ENCODE data around the gene NRCAM. TPM values are rescaled to one million over a fixed set of nuclear protein-coding genes. Genes with fewer than 3 reads are reported as not detected.

The NRCAM gene
- total and polyA plus RNA-seq, 4 donors = 0.17 to 3.2 (median 0.64) TPM

DNA sequence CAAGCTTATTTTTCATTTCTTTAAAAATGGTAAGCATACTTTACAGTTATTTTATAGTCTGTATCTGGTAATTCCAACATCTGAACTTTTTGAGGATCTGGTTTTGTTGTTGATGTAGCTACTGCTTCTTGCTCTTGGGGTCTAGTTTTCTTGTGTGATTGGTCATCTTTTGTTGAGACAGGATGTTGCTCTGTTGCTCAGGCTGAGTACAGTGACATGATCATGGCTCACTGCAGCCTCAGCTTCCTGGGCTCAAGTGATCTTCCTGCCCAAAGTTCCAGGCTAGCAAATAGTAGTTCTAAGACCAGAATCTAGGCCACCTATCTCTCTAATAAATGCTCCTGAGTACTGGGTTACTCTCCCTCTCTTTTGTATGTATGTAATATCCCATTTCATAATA lies 75.7 kb downstream of the NRCAM start:
- no peak for DNase-seq (ENCODE audit: low spot score)
- Histone ChIP-seq H3K9me3 (ENCODE audit: control insufficient read depth in 4 of 4, low read length in 3 of 4) (no peaks in the 10 kb centered on the region), H3K4me1 (ENCODE audit: control insufficient read depth in 4 of 4, insufficient read depth in 4 of 4, low read length in 3 of 4) (no peaks in the 10 kb centered on the region), H3K4me3 (ENCODE audit: low read depth in 1 of 3, low read length in 3 of 3) (no peak overlapping the region), H3K27me3 (ENCODE audit: control insufficient read depth in 4 of 4, insufficient read depth in 4 of 4, low read length in 3 of 4) (no peaks in the 10 kb centered on the region), H3K27ac (ENCODE audit: low read depth in 1 of 2, low read length in 2 of 2) (no peak overlapping the region), H3K9ac (ENCODE audit: low read depth in 1 of 2, low read length in 2 of 2) (no peak overlapping the region), H3K36me3 (ENCODE audit: control insufficient read depth in 4 of 4, insufficient read depth in 3 of 4, low read depth in 1 of 4, low read length in 3 of 4) (no peaks in the 10 kb centered on the region)
- TF ChIP-seq, protein P1, sequence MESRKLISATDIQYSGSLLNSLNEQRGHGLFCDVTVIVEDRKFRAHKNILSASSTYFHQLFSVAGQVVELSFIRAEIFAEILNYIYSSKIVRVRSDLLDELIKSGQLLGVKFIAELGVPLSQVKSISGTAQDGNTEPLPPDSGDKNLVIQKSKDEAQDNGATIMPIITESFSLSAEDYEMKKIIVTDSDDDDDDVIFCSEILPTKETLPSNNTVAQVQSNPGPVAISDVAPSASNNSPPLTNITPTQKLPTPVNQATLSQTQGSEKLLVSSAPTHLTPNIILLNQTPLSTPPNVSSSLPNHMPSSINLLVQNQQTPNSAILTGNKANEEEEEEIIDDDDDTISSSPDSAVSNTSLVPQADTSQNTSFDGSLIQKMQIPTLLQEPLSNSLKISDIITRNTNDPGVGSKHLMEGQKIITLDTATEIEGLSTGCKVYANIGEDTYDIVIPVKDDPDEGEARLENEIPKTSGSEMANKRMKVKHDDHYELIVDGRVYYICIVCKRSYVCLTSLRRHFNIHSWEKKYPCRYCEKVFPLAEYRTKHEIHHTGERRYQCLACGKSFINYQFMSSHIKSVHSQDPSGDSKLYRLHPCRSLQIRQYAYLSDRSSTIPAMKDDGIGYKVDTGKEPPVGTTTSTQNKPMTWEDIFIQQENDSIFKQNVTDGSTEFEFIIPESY (IDR thresholded peaks at IDR 0.05) = no peak
- TF ChIP-seq RAD21 (IDR thresholded peaks at IDR 0.05) (no peak), RXRA (IDR thresholded peaks at IDR 0.05) (no peak), YY1 (IDR thresholded peaks at IDR 0.05) (no peak), NR2F2 (IDR thresholded peaks at IDR 0.05) (no peak), FOXA2 (IDR thresholded peaks at IDR 0.05) (no peak), TAF1 (conservative IDR thresholded peaks at IDR 0.05) (no peak), HNF4A (conservative IDR thresholded peaks at IDR 0.05) (no peak), GABPA (IDR thresholded peaks at IDR 0.05 in 1 of 2, conservative IDR thresholded peaks at IDR 0.05 in 1 of 2) (no peak), EGR1 (IDR thresholded peaks at IDR 0.05; ENCODE audit: low read depth in 2 of 2) (no peak), FOXA1 (IDR thresholded peaks at IDR 0.05) (no peak), HNF4G (IDR thresholded peaks at IDR 0.05) (no peak), SP1 (IDR thresholded peaks at IDR 0.05) (no peak)
- TF ChIP-seq, protein P2, sequence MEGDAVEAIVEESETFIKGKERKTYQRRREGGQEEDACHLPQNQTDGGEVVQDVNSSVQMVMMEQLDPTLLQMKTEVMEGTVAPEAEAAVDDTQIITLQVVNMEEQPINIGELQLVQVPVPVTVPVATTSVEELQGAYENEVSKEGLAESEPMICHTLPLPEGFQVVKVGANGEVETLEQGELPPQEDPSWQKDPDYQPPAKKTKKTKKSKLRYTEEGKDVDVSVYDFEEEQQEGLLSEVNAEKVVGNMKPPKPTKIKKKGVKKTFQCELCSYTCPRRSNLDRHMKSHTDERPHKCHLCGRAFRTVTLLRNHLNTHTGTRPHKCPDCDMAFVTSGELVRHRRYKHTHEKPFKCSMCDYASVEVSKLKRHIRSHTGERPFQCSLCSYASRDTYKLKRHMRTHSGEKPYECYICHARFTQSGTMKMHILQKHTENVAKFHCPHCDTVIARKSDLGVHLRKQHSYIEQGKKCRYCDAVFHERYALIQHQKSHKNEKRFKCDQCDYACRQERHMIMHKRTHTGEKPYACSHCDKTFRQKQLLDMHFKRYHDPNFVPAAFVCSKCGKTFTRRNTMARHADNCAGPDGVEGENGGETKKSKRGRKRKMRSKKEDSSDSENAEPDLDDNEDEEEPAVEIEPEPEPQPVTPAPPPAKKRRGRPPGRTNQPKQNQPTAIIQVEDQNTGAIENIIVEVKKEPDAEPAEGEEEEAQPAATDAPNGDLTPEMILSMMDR (IDR thresholded peaks at IDR 0.05; ENCODE audit: low read depth, low read length, missing input control) = no peak
- TF ChIP-seq, protein P3, sequence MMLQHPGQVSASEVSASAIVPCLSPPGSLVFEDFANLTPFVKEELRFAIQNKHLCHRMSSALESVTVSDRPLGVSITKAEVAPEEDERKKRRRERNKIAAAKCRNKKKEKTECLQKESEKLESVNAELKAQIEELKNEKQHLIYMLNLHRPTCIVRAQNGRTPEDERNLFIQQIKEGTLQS (IDR thresholded peaks at IDR 0.05) = no peak
- TF ChIP-seq, protein P4, sequence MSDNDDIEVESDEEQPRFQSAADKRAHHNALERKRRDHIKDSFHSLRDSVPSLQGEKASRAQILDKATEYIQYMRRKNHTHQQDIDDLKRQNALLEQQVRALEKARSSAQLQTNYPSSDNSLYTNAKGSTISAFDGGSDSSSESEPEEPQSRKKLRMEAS (IDR thresholded peaks at IDR 0.05) = no peak

DNA sequence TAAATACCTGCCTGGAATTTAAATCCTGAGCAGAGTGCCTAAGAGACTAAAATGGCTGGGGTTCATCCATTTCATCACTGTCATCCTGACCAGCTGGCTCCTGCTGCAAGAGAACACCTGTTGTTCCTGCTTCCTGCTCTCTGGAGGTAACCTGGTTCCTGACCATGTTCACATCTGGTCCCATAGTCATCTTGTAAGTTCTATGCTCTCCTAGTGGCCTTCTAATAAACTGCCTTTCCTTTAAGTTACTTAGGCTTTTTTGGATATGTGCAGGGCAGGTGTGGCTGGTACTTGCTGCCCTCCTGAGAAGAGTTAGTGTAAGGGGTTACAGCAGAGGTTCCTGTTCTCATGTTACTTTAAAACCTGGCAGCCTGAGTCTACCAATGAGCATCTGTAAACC lies 80.0 kb downstream of the NRCAM start:
- TF ChIP-seq NR2F2 (IDR thresholded peaks at IDR 0.05) (no peak), HNF4G (IDR thresholded peaks at IDR 0.05) (no peak)
- TF ChIP-seq, protein P2 (IDR thresholded peaks at IDR 0.05; ENCODE audit: low read depth, low read length, missing input control) = no peak
- no peaks in the 10 kb centered on the region for H3K36me3 ChIP-seq (ENCODE audit: control insufficient read depth in 4 of 4, insufficient read depth in 3 of 4, low read depth in 1 of 4, low read length in 3 of 4)
- no peaks in the 10 kb centered on the region for H3K9me3 ChIP-seq (ENCODE audit: control insufficient read depth in 4 of 4, low read length in 3 of 4)
- H3K4me1 ChIP-seq (ENCODE audit: control insufficient read depth in 4 of 4, insufficient read depth in 4 of 4, low read length in 3 of 4) = no peaks in the 10 kb centered on the region
- no peak overlapping the region for H3K4me3 ChIP-seq (ENCODE audit: low read depth in 1 of 3, low read length in 3 of 3)
- no peaks in the 10 kb centered on the region for H3K27me3 ChIP-seq (ENCODE audit: control insufficient read depth in 4 of 4, insufficient read depth in 4 of 4, low read length in 3 of 4)
- no peak overlapping the region for H3K9ac ChIP-seq (ENCODE audit: low read depth in 1 of 2, low read length in 2 of 2)
- no peak overlapping the region for H3K27ac ChIP-seq (ENCODE audit: low read depth in 1 of 2, low read length in 2 of 2)
- no peak for DNase-seq (ENCODE audit: low spot score)

All from liver (tissue), 9 donors.